PC-3 (cell line): ENCODE measurements around the gene ST8SIA5. TPM values are rescaled to one million over a fixed set of nuclear protein-coding genes. Genes with fewer than 3 reads are reported as not detected.

Source experiments
- ATAC-seq: fragments of 200-7000 bp; cut with Tn5 transposase; 2 replicates; pipeline ENCODE4 v1.9.1; 2020; ENCODE audit warnings: mild to moderate bottlenecking, moderate library complexity
- BruUV-seq: library from RNA; stranded (reverse); fragments of 400-500 nt; replicated peaks from 2 replicates; lab custom pipeline; 2021; lab: Mats Ljungman, UMichigan
- CTCF ChIA-PET: fragments of 300-600 bp; sonication (Branson Sonifier 250); formaldehyde crosslinking; loops from one replicate; lab custom pipeline; 2022; ENCODE audit warnings: antibody characterized with exemption; lab: Charles Lee
- POLR2A ChIA-PET: fragments of 300-600 bp; sonication (Branson Sonifier 250); formaldehyde crosslinking; loops from one replicate; lab custom pipeline; 2022; ENCODE audit warnings: antibody characterized with exemption; ENCODE audit not compliant: unreplicated experiment; lab: Charles Lee
- DNase-seq: peaks from one replicate; pipeline ENCODE4 v3.0.0-alpha.2; 2015
- H2AFZ ChIP-seq: fragments of 300-600 bp; sonication (generic); 2 replicates; pipeline ENCODE4 v1.6.0; 2016; ENCODE audit warnings: antibody characterized with exemption, low read length
- H3F3A ChIP-seq: fragments of 300-600 bp; sonication (generic); one replicate; pipeline ENCODE4 v1.6.0; 2017; ENCODE audit warnings: antibody characterized with exemption, low read length, control low read depth, mild to moderate bottlenecking; ENCODE audit not compliant: unreplicated experiment
- H3K27ac ChIP-seq: fragments of 300-600 bp; sonication (generic); 2 replicates; pipeline ENCODE4 v1.5.1; 2016; ENCODE audit warnings: mild to moderate bottlenecking, low read length
- H3K27me3 ChIP-seq: fragments of 300-600 bp; sonication (generic); 2 replicates; pipeline ENCODE4 v1.6.1; 2016; ENCODE audit warnings: low read length, mixed read lengths
- H3K36me3 ChIP-seq: fragments of 300-600 bp; sonication (generic); 2 replicates; pipeline ENCODE4 v1.6.1; 2016; ENCODE audit warnings: low read depth, mixed run types, low read length, mixed read lengths
- H3K4me1 ChIP-seq: fragments of 300-600 bp; sonication (generic); 2 replicates; pipeline ENCODE4 v1.5.1; 2016; ENCODE audit warnings: low read length; ENCODE audit not compliant: insufficient read depth
- H3K4me2 ChIP-seq: fragments of 300-600 bp; sonication (generic); 2 replicates; pipeline ENCODE4 v1.6.0; 2016; ENCODE audit warnings: low read length
- H3K4me3 ChIP-seq: fragments of 300-600 bp; sonication (generic); 2 replicates; pipeline ENCODE4 v1.5.1; 2016; ENCODE audit warnings: mild to moderate bottlenecking, low read length, mixed read lengths
- H3K79me2 ChIP-seq: fragments of 300-600 bp; sonication (generic); 2 replicates; pipeline ENCODE4 v1.6.1; 2017; ENCODE audit warnings: low read length, mixed read lengths
- H3K9ac ChIP-seq: fragments of 300-600 bp; sonication (generic); 2 replicates; pipeline ENCODE4 v1.6.0; 2016; ENCODE audit warnings: mild to moderate bottlenecking, low read length
- H3K9me2 ChIP-seq: fragments of 300-600 bp; sonication (generic); replicated peaks from 2 replicates; pipeline ENCODE4 v1.6.1; 2016; ENCODE audit warnings: mixed run types, low read length, mixed read lengths
- H3K9me3 ChIP-seq: fragments of 300-600 bp; sonication (generic); 2 replicates; pipeline ENCODE4 v1.6.1; 2016; ENCODE audit warnings: low read length, mixed read lengths
- H4K20me1 ChIP-seq: fragments of 300-600 bp; sonication (generic); 2 replicates; pipeline ENCODE4 v1.6.1; 2016; ENCODE audit warnings: low read length, mixed read lengths
- EZH2 ChIP-seq: fragments of 300-600 bp; sonication (generic); IDR thresholded peaks from one replicate; pipeline ENCODE4 v1.6.1; 2017; ENCODE audit warnings: antibody characterized with exemption, mild to moderate bottlenecking, low read length; ENCODE audit not compliant: unreplicated experiment
- EZH2phosphoT487 ChIP-seq: fragments of 300-600 bp; sonication (generic); IDR thresholded peaks from 2 replicates; pipeline ENCODE4 v1.6.1; 2018; ENCODE audit warnings: mild to moderate bottlenecking, antibody characterized with exemption, low read length, borderline replicate concordance
- intact Hi-C: fragments of 100-400 bp; cut with micrococcal nuclease; formaldehyde crosslinking; loops from 2 replicates; pipeline ENCODE4 v1.9.0; 2023
- total RNA-seq: library from RNA; depleted of rRNA; stranded (reverse); fragments of >200 nt; gene quantifications from 2 replicates; pipeline ENCODE4 v1.2.3, GENCODE V29; 2014
- TF ChIP-seq, protein P1 (sequence below): fragments of 300-600 bp; sonication (generic); conservative IDR thresholded peaks from 2 replicates; pipeline ENCODE4 v1.5.1; 2017; ENCODE audit warnings: antibody characterized with exemption, low read depth, mild to moderate bottlenecking, low read length

Gene ST8SIA5
- total RNA-seq, 1 experiment from 2014 or later = 0.04 TPM

DNA sequence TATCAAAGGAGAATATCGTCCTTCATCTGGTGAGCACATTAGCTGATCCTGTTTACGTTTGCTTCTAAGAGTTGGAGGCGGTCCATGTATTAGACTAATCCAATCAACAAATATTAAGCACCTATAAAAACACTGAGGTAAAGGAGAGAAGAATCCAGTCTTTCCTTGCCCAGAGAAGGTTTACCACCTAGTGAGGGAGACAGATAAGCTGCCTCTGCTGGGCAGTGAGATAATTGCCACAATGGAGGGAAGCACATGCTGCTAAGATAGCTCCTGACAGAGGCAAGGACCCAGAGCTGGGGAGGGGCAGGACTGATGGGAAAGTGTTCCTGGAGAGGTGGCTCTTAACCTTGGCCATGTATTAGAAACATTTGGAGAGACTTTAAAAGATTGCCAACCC lies 36.7 kb upstream of the ST8SIA5 start:
- H3K79me2 ChIP-seq = no peaks in the 10 kb centered on the region
- intact Hi-C loops = no loop called here
- no peaks in the 10 kb centered on the region for H3K9me3 ChIP-seq
- DNase-seq (peak; percentile 2), ATAC-seq (peak; percentile 40; the same call in 1 of the 2 replicates)
- no peak overlapping the region for H3K9ac ChIP-seq
- no peaks in the 10 kb centered on the region for H3K4me1 ChIP-seq
- H3K27ac ChIP-seq = no peak overlapping the region
- ChIA-PET POLR2A (no interaction called here), CTCF (interaction anchor here (0.5 kb wide), 1 partner anchor 124 kb away, joined by 3 read pairs; the partner anchor contains the start of genes KATNAL2 and PIAS2)
- TF ChIP-seq EZH2 = no peak
- TF ChIP-seq, protein P1, sequence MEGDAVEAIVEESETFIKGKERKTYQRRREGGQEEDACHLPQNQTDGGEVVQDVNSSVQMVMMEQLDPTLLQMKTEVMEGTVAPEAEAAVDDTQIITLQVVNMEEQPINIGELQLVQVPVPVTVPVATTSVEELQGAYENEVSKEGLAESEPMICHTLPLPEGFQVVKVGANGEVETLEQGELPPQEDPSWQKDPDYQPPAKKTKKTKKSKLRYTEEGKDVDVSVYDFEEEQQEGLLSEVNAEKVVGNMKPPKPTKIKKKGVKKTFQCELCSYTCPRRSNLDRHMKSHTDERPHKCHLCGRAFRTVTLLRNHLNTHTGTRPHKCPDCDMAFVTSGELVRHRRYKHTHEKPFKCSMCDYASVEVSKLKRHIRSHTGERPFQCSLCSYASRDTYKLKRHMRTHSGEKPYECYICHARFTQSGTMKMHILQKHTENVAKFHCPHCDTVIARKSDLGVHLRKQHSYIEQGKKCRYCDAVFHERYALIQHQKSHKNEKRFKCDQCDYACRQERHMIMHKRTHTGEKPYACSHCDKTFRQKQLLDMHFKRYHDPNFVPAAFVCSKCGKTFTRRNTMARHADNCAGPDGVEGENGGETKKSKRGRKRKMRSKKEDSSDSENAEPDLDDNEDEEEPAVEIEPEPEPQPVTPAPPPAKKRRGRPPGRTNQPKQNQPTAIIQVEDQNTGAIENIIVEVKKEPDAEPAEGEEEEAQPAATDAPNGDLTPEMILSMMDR = no peak
- no peak for TF ChIP-seq EZH2phosphoT487
- no peak overlapping the region for H3K4me2 ChIP-seq
- no TSS peak for BruUV-seq
- no peaks in the 10 kb centered on the region for H4K20me1 ChIP-seq
- H3K36me3 ChIP-seq = no peaks in the 10 kb centered on the region
- H3K4me3 ChIP-seq = no peak overlapping the region
- H2AFZ ChIP-seq = no peak overlapping the region
- H3F3A ChIP-seq = no peaks in the 10 kb centered on the region
- H3K9me2 ChIP-seq = no peaks in the 10 kb centered on the region
- H3K27me3 ChIP-seq = no peaks in the 10 kb centered on the region

DNA sequence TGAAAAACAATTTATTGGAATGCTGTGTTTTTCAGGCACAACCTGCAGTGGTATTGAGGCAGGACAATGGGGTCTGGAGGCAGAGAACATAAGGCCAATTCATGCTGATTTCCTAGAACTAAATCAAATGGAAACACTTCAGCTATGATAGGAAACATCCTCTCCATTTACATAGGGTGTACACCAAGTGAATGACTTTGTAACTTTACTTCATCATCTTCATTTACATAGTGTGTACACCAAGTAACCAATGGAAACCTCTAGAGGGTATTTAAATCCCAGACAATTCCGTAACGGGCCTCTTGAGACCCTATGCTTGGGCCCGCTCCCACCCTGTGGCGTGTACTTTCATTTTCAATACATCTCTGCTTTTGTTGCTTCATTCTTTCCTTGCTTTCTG lies 32.2 kb upstream of the ST8SIA5 start:
- Histone ChIP-seq H3K9me3 (no peaks in the 10 kb centered on the region), H3K9me2 (no peaks in the 10 kb centered on the region), H3K27ac (no peak overlapping the region), H4K20me1 (no peaks in the 10 kb centered on the region), H3K79me2 (no peaks in the 10 kb centered on the region), H3K9ac (no peak overlapping the region), H2AFZ (no peak overlapping the region), H3F3A (no peaks in the 10 kb centered on the region), H3K27me3 (no peaks in the 10 kb centered on the region), H3K4me2 (no peak overlapping the region), H3K4me3 (no peak overlapping the region), H3K36me3 (no peaks in the 10 kb centered on the region), H3K4me1 (no peaks in the 10 kb centered on the region)
- ATAC-seq (no peak), DNase-seq (no peak)
- BruUV-seq = no TSS peak
- intact Hi-C loops = no loop called here
- TF ChIP-seq, protein P1 = no peak
- TF ChIP-seq EZH2phosphoT487 = no peak
- no peak for TF ChIP-seq EZH2
- ChIA-PET CTCF (no interaction called here), POLR2A (no interaction called here)

DNA sequence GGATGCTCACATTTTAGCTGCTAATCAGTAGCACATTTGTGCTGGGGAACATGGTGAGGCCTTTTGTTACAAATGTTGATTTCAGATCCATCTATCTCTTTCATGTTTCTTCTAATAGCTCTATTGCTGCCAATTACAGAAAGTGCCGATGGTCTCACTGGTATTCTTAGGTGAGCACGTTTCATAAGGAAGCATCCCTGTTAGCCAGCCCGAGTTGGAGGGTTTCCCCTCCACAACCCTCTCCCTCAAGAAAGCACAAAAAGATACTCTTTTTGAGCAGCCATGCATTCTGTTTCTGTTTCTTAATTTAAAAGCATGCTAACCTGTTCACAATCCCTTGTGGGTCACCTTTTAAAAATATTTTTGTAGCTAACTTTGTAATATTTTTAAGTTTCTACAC lies 30.8 kb upstream of the ST8SIA5 start:
- Histone ChIP-seq H3K36me3 (no peaks in the 10 kb centered on the region), H2AFZ (no peak overlapping the region), H3K4me2 (no peak overlapping the region), H3K9me3 (no peaks in the 10 kb centered on the region), H3K4me3 (no peak overlapping the region), H3K27ac (no peak overlapping the region), H3K79me2 (no peaks in the 10 kb centered on the region), H3K27me3 (no peaks in the 10 kb centered on the region), H3F3A (no peaks in the 10 kb centered on the region), H3K4me1 (no peaks in the 10 kb centered on the region), H4K20me1 (no peaks in the 10 kb centered on the region), H3K9ac (no peak overlapping the region), H3K9me2 (no peaks in the 10 kb centered on the region)
- no peak for DNase-seq
- ChIA-PET POLR2A (no interaction called here), CTCF (no interaction called here)
- TF ChIP-seq, protein P1 = no peak
- no TSS peak for BruUV-seq
- no peak for ATAC-seq
- intact Hi-C loops = no loop called here
